ENCODE data around the gene CHST2.

The CHST2 gene

DNA sequence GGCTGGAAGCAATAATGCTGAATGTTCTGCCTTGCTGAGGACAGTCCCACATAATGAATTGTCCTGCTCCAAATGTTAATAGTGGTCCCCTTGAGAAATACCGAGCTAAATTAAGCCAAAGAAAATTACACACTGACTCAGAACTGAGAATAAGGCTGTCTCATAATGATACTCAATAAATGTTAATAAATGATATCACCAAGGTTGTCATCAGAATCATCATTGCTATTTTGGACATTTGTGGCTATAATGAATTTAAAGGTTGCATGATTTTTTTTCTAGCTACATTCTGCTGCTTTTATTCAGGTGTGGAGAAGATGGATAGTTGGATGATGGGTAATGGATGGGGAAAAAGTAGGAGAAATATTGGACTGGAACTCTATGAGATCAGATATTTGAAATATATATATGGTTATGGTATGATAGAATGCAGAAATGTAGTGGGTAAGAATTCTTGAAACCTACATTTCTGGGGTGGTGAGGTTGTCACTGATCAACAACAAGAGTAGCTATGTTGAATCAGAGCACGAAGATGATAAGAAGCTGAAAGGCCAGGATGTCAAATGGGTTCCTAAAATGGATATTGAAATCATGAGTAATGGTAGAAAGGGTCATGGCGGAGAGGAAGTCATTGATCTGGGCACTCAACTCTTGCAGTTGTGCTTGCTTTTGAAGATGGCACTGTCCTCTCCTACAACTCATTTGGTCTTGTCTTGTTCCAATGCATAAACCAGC, 12.8 kb downstream of the CHST2 start:
- Mint-ChIP-seq H3K27ac (no peak overlapping the region), H3K36me3 (ENCODE audit: low read depth) (peaks cover 5% of the 10 kb centered on the region), H3K9me3 (no peaks in the 10 kb centered on the region), H3K4me1 (ENCODE audit: low read depth) (peaks cover 11% of the 10 kb centered on the region), H3K27me3 (ENCODE audit: low read depth) (no peaks in the 10 kb centered on the region), H3K4me3 (no peak overlapping the region)
- no peak for DNase-seq (ENCODE audit: low spot score)

DNA sequence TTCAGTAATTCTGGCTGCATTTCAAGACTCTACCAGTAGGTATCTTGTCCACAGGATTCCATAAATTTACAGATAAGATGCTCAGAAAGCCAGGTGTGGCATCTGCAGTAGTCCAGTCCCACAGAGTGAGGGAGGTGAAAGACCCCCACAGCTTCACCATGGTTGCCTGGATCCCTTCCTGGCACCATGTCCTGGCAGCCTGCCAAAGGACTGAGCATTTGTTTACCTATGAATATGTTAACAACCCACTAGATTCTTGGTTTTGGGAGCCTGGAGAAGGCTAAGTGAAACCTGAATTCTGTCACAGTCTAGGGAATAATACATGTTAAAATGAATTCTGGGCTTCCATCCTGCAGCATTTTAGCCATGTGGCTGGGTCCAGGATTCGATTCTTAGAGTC, 14.9 kb downstream of the CHST2 start:
- Mint-ChIP-seq H3K4me1 (ENCODE audit: low read depth) (peaks cover 13% of the 10 kb centered on the region), H3K9me3 (no peaks in the 10 kb centered on the region), H3K27ac (no peak overlapping the region), H3K4me3 (no peak overlapping the region), H3K27me3 (ENCODE audit: low read depth) (no peaks in the 10 kb centered on the region), H3K36me3 (ENCODE audit: low read depth) (peaks cover 2% of the 10 kb centered on the region)
- no peak for DNase-seq (ENCODE audit: low spot score)

DNA sequence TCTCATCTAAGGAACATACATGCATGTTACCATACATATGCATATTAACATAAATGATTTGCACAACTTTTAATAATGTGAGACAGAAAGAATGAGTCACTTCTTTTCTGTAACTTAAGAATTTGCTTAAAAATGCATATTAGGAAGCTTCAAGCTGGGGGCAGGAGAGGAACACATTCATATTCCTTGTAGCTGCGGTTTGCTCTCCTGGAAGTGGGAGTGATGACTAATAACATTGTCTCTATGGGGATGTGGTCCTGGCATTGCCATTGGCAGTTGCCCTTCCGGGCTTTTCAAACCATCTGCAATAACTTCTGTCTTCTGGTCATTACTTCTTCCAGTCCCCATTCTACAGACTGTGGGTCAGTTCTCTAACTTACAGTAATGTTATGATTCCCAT, 15.6 kb downstream of the CHST2 start:
- Mint-ChIP-seq H3K27me3 (ENCODE audit: low read depth) (peaks cover 1% of the 10 kb centered on the region), H3K4me1 (ENCODE audit: low read depth) (peaks cover 13% of the 10 kb centered on the region), H3K4me3 (no peak overlapping the region), H3K36me3 (ENCODE audit: low read depth) (peaks cover 2% of the 10 kb centered on the region), H3K9me3 (no peaks in the 10 kb centered on the region), H3K27ac (no peak overlapping the region)
- no peak for DNase-seq (ENCODE audit: low spot score)

DNA sequence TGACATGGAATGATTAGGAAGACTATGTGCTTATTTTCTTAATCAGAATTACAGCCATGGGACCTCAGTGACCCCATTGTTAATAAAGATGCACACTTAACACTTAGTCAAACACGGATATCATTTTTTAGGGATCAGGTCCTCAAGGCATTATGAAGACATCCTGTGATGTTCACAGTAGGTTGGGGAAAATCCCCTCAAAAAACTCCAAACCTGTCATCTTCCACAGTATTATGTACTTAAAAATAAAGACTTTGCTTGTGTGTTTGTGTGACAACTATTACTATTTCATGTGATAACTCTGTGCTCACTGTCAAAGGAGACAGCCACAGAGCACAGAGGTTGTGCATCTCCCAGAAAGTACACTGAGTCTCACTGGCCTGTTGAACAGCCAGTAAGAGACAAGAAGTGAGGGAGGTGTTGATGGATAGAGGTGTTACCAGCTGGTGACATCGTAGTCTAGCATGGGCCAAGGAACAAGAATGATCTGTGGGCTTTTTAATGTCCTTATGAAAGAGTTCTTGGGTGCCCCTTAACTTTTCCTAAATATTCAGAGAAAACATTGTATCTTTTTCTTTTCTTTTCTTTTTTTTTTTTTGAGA, 18.0 kb downstream of the CHST2 start:
- Mint-ChIP-seq H3K9me3 (no peaks in the 10 kb centered on the region), H3K27ac (no peak overlapping the region), H3K27me3 (ENCODE audit: low read depth) (peaks cover 2% of the 10 kb centered on the region), H3K4me3 (no peak overlapping the region), H3K36me3 (ENCODE audit: low read depth) (peaks cover 2% of the 10 kb centered on the region), H3K4me1 (ENCODE audit: low read depth) (peaks cover 9% of the 10 kb centered on the region)
- no peak for DNase-seq (ENCODE audit: low spot score)

DNA sequence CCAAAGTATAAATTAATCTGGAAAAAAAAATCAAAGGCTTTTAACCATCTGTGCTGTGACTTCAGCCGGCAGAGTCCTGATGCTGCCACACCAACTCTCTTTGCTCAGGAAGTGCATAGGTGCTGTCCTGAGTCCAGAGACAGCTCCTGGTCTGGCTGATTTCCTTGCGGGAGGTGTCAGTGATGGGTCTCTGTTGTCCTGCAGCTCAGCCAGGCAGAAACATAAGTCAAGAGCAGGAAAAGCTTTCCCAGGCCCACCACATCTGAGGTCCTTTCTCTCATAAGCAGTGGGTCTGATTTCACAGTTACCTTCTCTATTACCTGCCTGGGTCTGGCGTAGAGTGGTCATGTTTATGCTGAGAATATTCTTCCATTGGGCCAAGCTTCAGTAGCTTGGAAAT, 19.4 kb downstream of the CHST2 start:
- Mint-ChIP-seq H3K9me3 (no peaks in the 10 kb centered on the region), H3K27me3 (ENCODE audit: low read depth) (peaks cover 2% of the 10 kb centered on the region), H3K36me3 (ENCODE audit: low read depth) (no peaks in the 10 kb centered on the region), H3K4me3 (no peak overlapping the region), H3K4me1 (ENCODE audit: low read depth) (peaks cover 4% of the 10 kb centered on the region), H3K27ac (no peak overlapping the region)
- DNase-seq (ENCODE audit: low spot score), result no peak

DNA sequence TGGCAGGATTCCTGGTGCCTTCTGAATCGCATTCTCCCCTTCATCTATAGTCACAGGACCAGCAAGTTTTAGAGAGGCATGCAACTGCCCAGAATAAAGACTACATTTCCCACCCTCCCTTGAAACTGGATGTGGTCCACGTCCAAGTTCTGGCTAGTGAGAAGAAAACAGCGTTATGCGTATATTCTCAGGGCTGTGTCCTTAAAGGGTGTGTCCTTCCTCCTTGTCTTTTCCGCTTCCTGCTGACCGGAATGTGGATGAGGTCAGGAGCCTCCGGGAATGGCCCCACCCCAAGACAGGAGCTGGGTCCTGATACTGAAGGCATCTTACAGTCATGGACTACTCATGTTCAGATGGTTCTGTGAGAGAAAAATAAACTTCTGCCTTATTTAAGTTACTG, 20.2 kb downstream of the CHST2 start:
- no peaks in the 10 kb centered on the region for H3K36me3 Mint-ChIP-seq (ENCODE audit: low read depth)
- no peak overlapping the region for H3K27ac Mint-ChIP-seq
- DNase-seq (ENCODE audit: low spot score), result no peak
- H3K4me3 Mint-ChIP-seq, result no peak overlapping the region
- no peaks in the 10 kb centered on the region for H3K9me3 Mint-ChIP-seq
- peaks cover 2% of the 10 kb centered on the region for H3K27me3 Mint-ChIP-seq (ENCODE audit: low read depth)
- H3K4me1 Mint-ChIP-seq (ENCODE audit: low read depth), result peaks cover 4% of the 10 kb centered on the region

DNA sequence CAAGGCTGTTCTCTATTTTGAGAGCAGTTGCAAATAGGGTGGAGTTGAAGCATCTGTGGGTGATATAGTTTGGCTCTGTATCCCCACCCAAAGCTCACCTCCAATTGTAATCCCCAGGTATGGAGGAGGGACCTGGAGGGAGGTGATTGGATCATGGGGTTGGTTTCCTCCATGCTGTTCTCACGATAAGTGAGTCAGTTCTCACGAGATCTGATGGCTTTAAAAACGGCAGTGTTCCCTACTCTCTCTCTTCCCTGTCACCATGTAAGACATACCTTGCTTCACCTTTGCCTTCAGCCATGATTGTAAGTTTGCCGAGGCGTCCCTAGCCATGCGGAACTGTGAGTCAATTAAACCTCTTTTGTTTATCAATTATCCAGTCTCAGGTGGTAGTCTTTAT, 21.0 kb downstream of the CHST2 start:
- DNase-seq (ENCODE audit: low spot score), result no peak
- Mint-ChIP-seq H3K27ac (no peak overlapping the region), H3K27me3 (ENCODE audit: low read depth) (peaks cover 2% of the 10 kb centered on the region), H3K4me1 (ENCODE audit: low read depth) (peaks cover 2% of the 10 kb centered on the region), H3K36me3 (ENCODE audit: low read depth) (no peaks in the 10 kb centered on the region), H3K9me3 (no peaks in the 10 kb centered on the region), H3K4me3 (no peak overlapping the region)

DNA sequence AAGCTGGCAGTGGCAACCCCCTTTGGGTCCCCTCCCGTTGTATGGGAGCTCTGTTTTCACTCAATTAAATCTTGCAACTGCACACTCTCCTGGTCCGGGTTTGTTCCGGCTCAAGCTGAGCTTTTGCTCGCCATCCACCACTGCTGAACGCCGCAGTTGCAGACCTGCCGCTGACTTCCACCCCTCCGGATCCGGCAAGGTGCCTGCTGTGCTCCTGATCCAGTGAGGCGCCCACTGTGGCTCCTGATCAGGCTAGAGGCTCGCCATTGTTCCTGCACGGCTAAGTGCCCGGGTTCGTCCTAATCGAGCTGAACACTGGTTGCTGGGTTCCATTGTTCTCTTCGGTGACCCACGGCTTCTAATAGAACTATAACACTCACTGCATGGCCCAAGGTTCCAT, 22.8 kb downstream of the CHST2 start:
- H3K4me3 Mint-ChIP-seq, result no peak overlapping the region
- no peaks in the 10 kb centered on the region for H3K9me3 Mint-ChIP-seq
- DNase-seq (ENCODE audit: low spot score), result no peak
- H3K36me3 Mint-ChIP-seq (ENCODE audit: low read depth), result no peaks in the 10 kb centered on the region
- no peak overlapping the region for H3K27ac Mint-ChIP-seq
- H3K27me3 Mint-ChIP-seq (ENCODE audit: low read depth), result peaks cover 2% of the 10 kb centered on the region
- H3K4me1 Mint-ChIP-seq (ENCODE audit: low read depth), result peaks cover 2% of the 10 kb centered on the region

DNA sequence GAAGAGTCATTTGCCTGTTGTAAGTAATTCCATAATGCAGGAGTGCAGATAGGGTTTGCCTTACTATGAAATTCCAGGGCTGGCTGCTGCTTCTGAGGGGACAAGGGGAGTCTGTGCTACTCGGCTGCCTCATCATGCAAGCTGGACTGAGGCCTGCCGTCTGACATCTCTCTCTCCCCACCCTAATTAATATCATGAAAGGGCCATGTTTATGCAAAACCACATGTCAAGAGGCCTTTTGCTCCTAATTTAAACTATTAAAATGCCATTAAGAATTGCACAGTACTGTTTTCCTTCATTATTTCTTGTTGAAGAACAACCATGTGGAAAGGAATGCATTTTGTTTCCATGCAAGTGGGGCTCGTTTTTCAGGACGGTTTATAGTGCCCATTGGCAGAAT, 26.3 kb downstream of the CHST2 start:
- H3K4me3 Mint-ChIP-seq, result no peak overlapping the region
- H3K4me1 Mint-ChIP-seq (ENCODE audit: low read depth), result no peaks in the 10 kb centered on the region
- H3K9me3 Mint-ChIP-seq, result no peaks in the 10 kb centered on the region
- H3K27ac Mint-ChIP-seq, result no peak overlapping the region
- no peak for DNase-seq (ENCODE audit: low spot score)
- no peaks in the 10 kb centered on the region for H3K27me3 Mint-ChIP-seq (ENCODE audit: low read depth)
- H3K36me3 Mint-ChIP-seq (ENCODE audit: low read depth), result no peaks in the 10 kb centered on the region

DNA sequence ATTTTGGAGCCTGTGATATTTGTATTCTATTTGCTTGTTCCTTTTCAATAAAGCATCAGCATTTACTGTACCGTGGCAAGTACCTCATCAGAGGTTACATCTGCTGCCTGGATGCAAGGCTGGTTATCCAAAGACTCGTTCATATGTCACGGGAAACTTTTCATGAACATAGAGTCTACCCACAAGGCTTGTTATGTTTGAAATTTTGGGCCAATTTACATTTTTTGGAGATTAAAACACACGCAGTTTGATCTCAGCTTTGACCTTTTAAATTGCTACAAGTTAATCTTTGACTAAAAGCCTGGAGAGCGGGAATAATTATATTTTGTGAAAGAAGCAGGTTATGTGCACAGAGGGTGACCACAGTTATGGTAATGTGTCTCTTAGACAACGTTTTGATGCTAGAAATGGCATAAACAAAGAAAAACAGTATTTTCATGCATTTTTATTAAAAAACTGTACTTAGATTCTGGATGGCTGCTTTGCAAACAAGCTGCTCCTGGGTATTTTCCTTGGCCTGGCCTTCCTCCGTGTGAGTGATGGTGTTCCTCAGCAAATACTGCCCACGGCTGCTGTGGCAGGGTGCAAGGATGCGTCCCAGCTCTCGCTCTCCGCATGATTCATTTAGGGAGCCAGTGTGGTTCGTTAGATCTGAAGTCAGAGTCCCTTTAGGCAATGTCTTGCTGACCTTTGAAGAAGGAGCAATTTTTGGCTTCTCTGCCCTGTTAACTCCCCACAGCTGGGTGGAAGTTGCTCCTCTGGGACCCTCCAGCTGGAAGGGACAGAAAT, 27.1 kb downstream of the CHST2 start:
- Mint-ChIP-seq H3K27ac (no peak overlapping the region), H3K4me1 (ENCODE audit: low read depth) (no peaks in the 10 kb centered on the region), H3K4me3 (no peak overlapping the region), H3K36me3 (ENCODE audit: low read depth) (no peaks in the 10 kb centered on the region), H3K9me3 (no peaks in the 10 kb centered on the region), H3K27me3 (ENCODE audit: low read depth) (no peaks in the 10 kb centered on the region)
- no peak for DNase-seq (ENCODE audit: low spot score)

DNA sequence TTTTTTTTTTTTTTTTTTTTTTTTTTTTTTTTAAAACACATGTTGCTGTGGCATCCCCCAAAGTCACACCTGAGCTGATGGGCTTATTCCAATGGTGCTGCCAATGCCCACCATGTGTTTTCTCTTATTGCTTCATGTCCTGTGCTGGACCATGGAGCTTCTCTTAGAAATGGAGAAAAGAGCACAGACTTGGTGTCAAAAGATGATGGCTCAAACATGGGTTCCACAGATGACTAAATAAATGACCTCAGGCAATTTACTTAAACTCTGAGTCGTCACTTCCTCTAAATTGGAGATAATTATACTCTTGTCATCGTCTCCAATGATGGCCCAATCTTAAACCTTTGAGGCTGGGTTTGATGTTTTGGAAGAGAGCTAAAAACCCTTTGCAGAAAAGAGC, 28.1 kb downstream of the CHST2 start:
- DNase-seq (ENCODE audit: low spot score), result no peak
- Mint-ChIP-seq H3K36me3 (ENCODE audit: low read depth) (no peaks in the 10 kb centered on the region), H3K9me3 (no peaks in the 10 kb centered on the region), H3K27ac (no peak overlapping the region), H3K4me1 (ENCODE audit: low read depth) (no peaks in the 10 kb centered on the region), H3K27me3 (ENCODE audit: low read depth) (no peaks in the 10 kb centered on the region), H3K4me3 (no peak overlapping the region)

DNA sequence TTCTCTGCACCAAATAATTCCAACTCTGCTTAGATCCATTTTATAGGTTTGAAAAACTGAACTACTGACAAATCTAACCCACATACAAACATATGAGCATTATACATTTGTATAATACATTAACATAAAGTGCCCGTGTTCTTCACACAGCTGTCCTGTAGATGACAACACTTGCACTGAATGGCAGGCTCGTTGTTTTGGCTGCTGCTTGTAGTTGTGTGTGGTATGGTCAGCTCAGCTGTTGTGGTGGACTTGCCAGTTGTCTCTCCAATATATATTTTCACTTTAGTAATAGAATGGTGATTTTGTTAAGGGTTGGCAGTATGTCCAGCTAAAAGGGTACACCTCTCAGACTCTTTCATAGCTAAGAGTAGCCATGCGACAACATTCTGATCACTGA, 30.5 kb downstream of the CHST2 start:
- no peak for DNase-seq (ENCODE audit: low spot score)
- H3K9me3 Mint-ChIP-seq, result no peaks in the 10 kb centered on the region
- H3K27me3 Mint-ChIP-seq (ENCODE audit: low read depth), result no peaks in the 10 kb centered on the region
- H3K36me3 Mint-ChIP-seq (ENCODE audit: low read depth), result no peaks in the 10 kb centered on the region
- H3K27ac Mint-ChIP-seq, result no peak overlapping the region
- no peak overlapping the region for H3K4me3 Mint-ChIP-seq
- no peaks in the 10 kb centered on the region for H3K4me1 Mint-ChIP-seq (ENCODE audit: low read depth)

DNA sequence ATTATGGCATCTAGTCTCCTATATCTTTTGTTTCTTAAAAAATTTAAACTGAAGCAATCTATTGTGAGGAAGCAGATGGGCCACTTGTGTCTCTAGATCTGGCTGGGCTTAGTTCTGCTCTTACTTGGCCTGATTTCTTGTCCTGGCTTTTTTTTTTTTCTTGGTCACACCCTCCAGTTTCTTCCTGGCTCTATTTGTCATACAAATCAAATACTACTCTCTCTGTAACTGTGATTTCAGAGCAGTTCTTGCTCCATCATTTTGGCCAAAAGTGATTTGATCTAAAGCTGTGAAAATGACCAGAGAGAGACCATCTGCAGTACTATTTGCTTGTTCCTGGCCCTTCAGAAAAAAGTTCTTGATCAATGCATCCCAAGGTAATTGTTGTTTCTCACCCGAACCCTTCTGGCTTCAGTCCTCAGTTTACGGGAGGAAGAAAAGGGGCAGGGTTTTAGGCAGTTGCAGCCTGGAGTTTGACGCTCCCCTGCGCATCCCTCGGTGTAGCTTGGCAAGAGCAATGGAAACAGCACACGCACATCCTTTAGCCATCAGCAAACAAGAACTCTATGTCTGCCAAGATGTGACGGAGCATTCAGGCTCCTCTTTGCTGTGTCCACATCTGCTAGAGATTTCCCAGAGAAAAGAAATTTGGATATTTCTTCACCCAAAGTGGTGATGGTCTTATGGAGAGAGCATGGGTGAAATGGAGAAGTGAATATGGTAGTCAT, 31.6 kb downstream of the CHST2 start:
- Mint-ChIP-seq H3K36me3 (ENCODE audit: low read depth) (no peaks in the 10 kb centered on the region), H3K4me1 (ENCODE audit: low read depth) (no peaks in the 10 kb centered on the region), H3K9me3 (no peaks in the 10 kb centered on the region), H3K27ac (no peak overlapping the region), H3K4me3 (no peak overlapping the region), H3K27me3 (ENCODE audit: low read depth) (no peaks in the 10 kb centered on the region)
- no peak for DNase-seq (ENCODE audit: low spot score)

DNA sequence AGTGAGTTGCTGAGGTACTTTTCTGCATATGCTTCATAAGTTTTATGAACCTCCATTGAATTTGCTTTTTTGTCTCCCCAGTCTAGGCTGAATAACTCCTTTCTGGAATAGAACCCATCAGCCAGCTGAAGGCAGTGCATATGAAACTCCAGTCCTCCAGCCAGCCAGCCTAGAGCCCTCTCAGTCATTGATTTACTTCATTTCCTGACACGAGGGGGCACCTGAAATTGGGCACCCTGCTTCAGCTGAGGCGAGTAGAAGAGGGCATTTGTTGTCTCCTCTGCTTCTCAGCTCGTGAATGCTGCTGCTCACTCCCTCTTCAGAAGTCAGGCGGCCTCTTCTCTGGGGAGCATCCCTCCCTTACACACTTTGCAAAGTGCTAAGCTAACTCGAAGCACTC, 32.5 kb downstream of the CHST2 start:
- H3K4me3 Mint-ChIP-seq, result no peak overlapping the region
- no peaks in the 10 kb centered on the region for H3K9me3 Mint-ChIP-seq
- no peaks in the 10 kb centered on the region for H3K4me1 Mint-ChIP-seq (ENCODE audit: low read depth)

More for the DNA sequence above, 32.5 kb downstream of the CHST2 start:
- H3K36me3 Mint-ChIP-seq (ENCODE audit: low read depth), result no peaks in the 10 kb centered on the region
- H3K27me3 Mint-ChIP-seq (ENCODE audit: low read depth), result no peaks in the 10 kb centered on the region
- no peak for DNase-seq (ENCODE audit: low spot score)
- no peak overlapping the region for H3K27ac Mint-ChIP-seq
